ENCODE measurements around the gene BTBD7.
A peak's percentile ranks its signal among the peaks of the same experiment; 100 is the strongest.

The BTBD7 gene

GRCh38 chr14:93219103-93219726 is 113.6 kb downstream of the BTBD7 start:
- Histone ChIP-seq H4K20me1 (peaks cover 0 to 4% (median 0%) of the 10 kb centered on the region in 11 experiments; a peak in 3 of 22 replicates), H3K27me3 (no peaks in the 10 kb centered on the region), H3K9ac (peak overlapping the region in 4 of 11 experiments; percentile 44 to 73 (median 50); a peak in 5 of 22 replicates), H3K4me1 (peaks cover 0 to 34% (median 25%) of the 10 kb centered on the region in 10 experiments; a peak in 17 of 20 replicates), H3K27ac (peak overlapping the region in 6 of 11 experiments; percentile 54 to 92 (median 76); a peak in 12 of 22 replicates), H3K4me2 (peak overlapping the region in 8 of 11 experiments; percentile 59 to 76 (median 68); a peak in 16 of 22 replicates), H3K4me3 (no peak overlapping the region), H3K9me3 (replicated peaks in 1 of 11) (no peaks in the 10 kb centered on the region), H3K36me3 (peaks cover 76 to 90% (median 78%) of the 10 kb centered on the region in 11 experiments)
- no peak for TF ChIP-seq Cebpa-rat (IDR thresholded peaks at IDR 0.05)

- no peak overlapping the region for H3K9ac ChIP-seq
- peaks cover 2 to 15% (median 10%) of the 10 kb centered on the region in 10 experiments for H3K4me1 ChIP-seq
- no peaks in the 10 kb centered on the region for H3K9me3 ChIP-seq (replicated peaks in 1 of 11)
- peaks cover 59 to 98% (median 85%) of the 10 kb centered on the region in 11 experiments for H3K36me3 ChIP-seq
- no peak for TF ChIP-seq Cebpa-rat (IDR thresholded peaks at IDR 0.05)
- H3K27ac ChIP-seq = no peak overlapping the region
- H3K4me3 ChIP-seq = no peak overlapping the region
- H4K20me1 ChIP-seq = peaks cover 0 to 2% (median 0%) of the 10 kb centered on the region in 11 experiments; a peak in 1 of 22 replicates
- H3K4me2 ChIP-seq = no peak overlapping the region
- no peaks in the 10 kb centered on the region for H3K27me3 ChIP-seq
Observed at GRCh38 chr14:93214598-93214997, 118.2 kb downstream of the BTBD7 start.

DNA sequence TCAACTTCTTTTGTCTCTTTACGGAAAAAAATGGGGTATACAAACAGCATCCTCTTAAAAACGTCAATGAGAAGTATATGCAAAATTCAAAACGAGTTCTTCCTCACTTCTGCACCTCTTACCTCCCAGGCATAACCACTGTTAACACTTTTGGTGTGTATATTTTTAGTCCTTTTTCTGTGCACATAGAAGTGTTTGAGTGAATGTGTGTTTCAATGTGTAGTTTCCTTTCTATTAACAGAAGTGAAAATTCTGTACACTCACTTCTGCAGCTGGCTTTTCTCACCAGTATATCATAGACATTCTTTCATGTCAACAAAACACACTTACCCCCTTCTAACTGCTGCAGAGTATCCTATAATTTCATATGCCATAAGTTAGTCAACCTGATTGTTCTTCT is 120.4 kb downstream of the BTBD7 start:
- Histone ChIP-seq H3K27me3 (no peaks in the 10 kb centered on the region), H3K36me3 (peaks cover 57 to 77% (median 70%) of the 10 kb centered on the region in 11 experiments), H3K4me2 (no peak overlapping the region), H3K9ac (no peak overlapping the region), H4K20me1 (peaks cover 0 to 20% (median 8%) of the 10 kb centered on the region in 11 experiments; a peak in 5 of 22 replicates), H3K27ac (no peak overlapping the region), H3K4me1 (peaks cover 12 to 33% (median 20%) of the 10 kb centered on the region in 10 experiments), H3K9me3 (replicated peaks in 1 of 11) (no peaks in the 10 kb centered on the region), H3K4me3 (no peak overlapping the region)
- TF ChIP-seq Cebpa-rat (IDR thresholded peaks at IDR 0.05) = no peak

DNA sequence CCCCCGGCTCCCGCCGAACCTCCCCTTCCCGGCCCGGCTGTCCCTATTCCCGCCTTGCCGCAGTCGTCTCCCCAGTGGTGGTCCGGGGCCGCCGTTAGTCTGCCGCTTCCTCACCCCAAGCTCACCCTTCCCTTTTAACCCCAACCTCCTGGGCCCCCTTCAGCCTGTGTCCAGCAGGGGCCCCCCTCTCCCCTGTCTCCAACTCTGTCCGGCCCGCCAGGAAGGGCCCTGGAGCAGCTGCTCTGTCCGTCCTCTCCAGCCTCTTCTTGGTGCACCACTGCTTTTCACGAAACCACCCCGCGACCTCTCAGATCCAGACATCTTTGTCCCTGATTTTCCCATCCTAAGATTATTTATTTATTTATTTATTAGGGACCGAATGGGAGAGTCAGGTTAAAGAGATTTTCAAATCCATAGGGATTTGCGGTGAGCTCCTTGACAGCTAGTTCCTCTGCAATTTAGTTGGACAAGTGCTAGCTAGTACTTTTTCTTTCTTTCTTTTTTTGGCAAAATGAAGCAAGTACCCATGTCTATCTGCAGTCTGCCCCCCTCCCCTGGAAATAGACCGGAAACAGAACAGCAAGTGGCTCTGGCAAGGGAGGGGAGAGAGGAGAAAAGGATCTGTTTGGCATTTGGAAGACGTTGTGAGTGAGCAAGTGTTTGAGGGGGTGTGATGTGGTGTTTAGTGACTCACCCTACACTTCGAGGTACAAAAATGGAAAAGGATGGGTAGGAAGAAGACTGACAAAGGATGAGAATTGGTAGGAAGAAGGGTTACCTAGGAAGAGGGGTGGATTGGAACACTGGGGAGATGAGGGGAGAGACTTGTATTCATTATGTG is 125.1 kb downstream of the BTBD7 start:
- peak overlapping the region; percentile 76 to 95 (median 86) for H3K4me3 ChIP-seq
- H3K9me3 ChIP-seq (replicated peaks in 1 of 11) = no peaks in the 10 kb centered on the region
- H4K20me1 ChIP-seq = peaks cover 0 to 51% (median 17%) of the 10 kb centered on the region in 11 experiments; a peak in 14 of 22 replicates
- peak overlapping the region; percentile 54 to 94 (median 85); a peak in 21 of 22 replicates for H3K27ac ChIP-seq
- peak overlapping the region; percentile 80 to 95 (median 89) for H3K4me2 ChIP-seq
- H3K36me3 ChIP-seq = peaks cover 10 to 57% (median 29%) of the 10 kb centered on the region in 11 experiments
- peaks cover 34 to 56% (median 47%) of the 10 kb centered on the region in 10 experiments for H3K4me1 ChIP-seq
- H3K9ac ChIP-seq = peak overlapping the region; percentile 81 to 94 (median 85)
- TF ChIP-seq Cebpa-rat (IDR thresholded peaks at IDR 0.05) = no peak
- H3K27me3 ChIP-seq = no peaks in the 10 kb centered on the region

DNA sequence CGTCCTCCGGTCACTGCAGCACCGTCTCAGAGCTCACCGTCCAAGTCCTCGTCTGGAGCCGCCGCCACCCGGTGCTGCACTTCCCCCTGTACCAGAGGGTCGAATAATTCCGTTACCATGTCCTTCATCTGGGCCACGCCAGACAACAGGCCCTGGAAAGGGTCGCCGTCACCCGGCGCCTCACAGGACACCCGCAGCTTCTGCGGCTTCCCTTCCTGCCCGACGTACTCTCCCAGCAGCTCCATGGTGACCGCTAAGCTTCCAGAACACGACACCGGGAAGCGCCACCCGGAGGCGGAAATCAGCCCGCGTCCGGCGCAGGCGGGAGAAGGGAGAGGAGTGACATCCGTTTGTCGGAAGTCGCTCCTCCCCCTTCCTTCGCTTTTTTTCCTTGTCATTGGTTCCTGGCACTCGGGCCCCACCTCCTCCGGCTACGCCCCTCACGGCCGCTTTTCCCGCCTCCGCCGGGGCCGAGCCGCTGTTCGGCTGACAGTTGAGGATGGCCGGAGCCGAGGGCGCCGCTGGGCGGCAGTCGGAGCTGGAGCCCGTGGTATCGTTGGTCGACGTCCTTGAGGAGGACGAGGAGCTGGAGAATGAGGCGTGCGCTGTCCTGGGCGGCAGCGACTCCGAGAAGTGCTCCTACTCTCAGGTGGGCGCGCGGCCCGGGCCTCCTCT is 125.9 kb downstream of the BTBD7 start, which contains the start of the genes GON7 and UBR7:
Gene GON7, minus strand, starts transcription at position 273 of the 675 bp plus-strand sequence. Its CDS starts 28 bp downstream, at position 245.
Gene UBR7, plus strand, starts transcription at position 464 of the 675 bp plus-strand sequence. Its CDS starts 36 bp downstream, at position 500.
- Histone ChIP-seq H3K27ac (peak within 1 kb of the TSS; percentile 54 to 94 (median 85)), H3K4me2 (peak within 1 kb of the TSS; percentile 80 to 95 (median 90)), H3K9ac (peak within 1 kb of the TSS; percentile 81 to 94 (median 85)), H3K4me3 (peak within 1 kb of the TSS; percentile 76 to 95 (median 86)), H3K9me3 (replicated peaks in 1 of 11) (no peaks in the 10 kb centered on the region), H3K27me3 (no peaks in the 10 kb centered on the region), H3K4me1 (peaks cover 34 to 56% (median 47%) of the 10 kb centered on the region in 10 experiments), H4K20me1 (peaks cover 0 to 51% (median 17%) of the 10 kb centered on the region in 11 experiments; a peak in 14 of 22 replicates), H3K36me3 (peaks cover 3 to 57% (median 21%) of the 10 kb centered on the region in 11 experiments)
- no peak for TF ChIP-seq Cebpa-rat (IDR thresholded peaks at IDR 0.05)

DNA sequence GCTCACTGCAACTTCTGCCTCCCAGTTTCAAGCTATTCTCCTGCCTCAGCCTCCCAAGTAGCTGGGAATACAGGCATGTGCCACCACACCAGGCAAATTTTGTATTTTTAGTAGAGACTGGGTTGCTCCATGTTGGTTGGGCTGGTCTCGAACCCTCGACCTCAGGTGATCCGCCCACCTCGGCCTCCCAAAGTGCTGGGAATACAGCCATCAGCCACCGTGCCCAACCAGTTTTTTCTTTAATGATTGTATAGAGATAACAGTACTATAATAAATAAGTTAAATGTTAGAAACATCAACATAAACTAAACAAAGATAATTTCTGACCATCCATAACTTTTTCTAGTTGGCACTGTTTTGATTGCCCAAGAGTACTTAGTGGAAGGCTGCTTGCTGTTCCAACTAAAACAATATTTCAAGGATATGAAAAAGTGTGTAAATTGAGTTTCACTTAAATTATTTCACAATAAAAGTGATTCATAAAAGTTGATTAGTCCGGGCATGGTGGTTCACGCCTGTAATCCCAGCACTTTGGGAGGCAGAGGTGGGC is 131.6 kb downstream of the BTBD7 start:
- Histone ChIP-seq H3K27ac (no peak overlapping the region), H3K4me3 (no peak overlapping the region), H3K36me3 (peaks cover 14 to 73% (median 31%) of the 10 kb centered on the region in 11 experiments; a peak in 21 of 22 replicates)

DNA sequence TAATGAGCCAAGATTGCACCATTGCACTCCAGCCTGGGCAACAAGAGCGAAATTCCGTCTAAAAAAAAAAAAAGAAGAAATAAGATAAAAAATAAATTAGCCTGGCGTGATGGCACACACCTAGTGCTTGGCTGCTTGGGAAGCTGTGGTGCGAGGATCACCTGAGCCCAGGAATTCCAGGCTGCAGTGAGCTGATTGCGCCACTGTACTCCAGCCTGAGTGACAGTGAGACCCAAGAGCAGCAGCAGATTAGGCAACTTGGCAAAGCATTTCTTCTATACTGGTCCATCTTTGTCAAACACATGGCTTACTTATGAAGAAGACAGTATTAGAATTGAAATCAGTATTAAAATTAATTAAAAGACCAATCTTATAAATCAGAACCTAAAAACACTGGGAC is 132.3 kb downstream of the BTBD7 start:
- Histone ChIP-seq H3K27ac (no peak overlapping the region), H3K9ac (no peak overlapping the region), H3K27me3 (no peaks in the 10 kb centered on the region), H3K4me1 (peaks cover 14 to 26% (median 21%) of the 10 kb centered on the region in 10 experiments), H4K20me1 (peaks cover 0 to 28% (median 10%) of the 10 kb centered on the region in 11 experiments; a peak in 13 of 22 replicates), H3K9me3 (replicated peaks in 1 of 11) (no peaks in the 10 kb centered on the region), H3K4me2 (no peak overlapping the region), H3K36me3 (peaks cover 14 to 73% (median 31%) of the 10 kb centered on the region in 11 experiments; a peak in 21 of 22 replicates), H3K4me3 (no peak overlapping the region)
- no peak for TF ChIP-seq Cebpa-rat (IDR thresholded peaks at IDR 0.05)

More for the DNA sequence above, 131.6 kb downstream of the BTBD7 start:
- no peak overlapping the region for H3K4me2 ChIP-seq
- peak in 1 of 11 experiments; percentile 40; a peak in 1 of 22 replicates for TF ChIP-seq Cebpa-rat (IDR thresholded peaks at IDR 0.05)
- no peak overlapping the region for H3K9ac ChIP-seq
- H3K4me1 ChIP-seq = peaks cover 18 to 33% (median 26%) of the 10 kb centered on the region in 10 experiments
- H4K20me1 ChIP-seq = peaks cover 0 to 29% (median 12%) of the 10 kb centered on the region in 11 experiments; a peak in 13 of 22 replicates
- no peaks in the 10 kb centered on the region for H3K9me3 ChIP-seq (replicated peaks in 1 of 11)
- no peaks in the 10 kb centered on the region for H3K27me3 ChIP-seq

DNA sequence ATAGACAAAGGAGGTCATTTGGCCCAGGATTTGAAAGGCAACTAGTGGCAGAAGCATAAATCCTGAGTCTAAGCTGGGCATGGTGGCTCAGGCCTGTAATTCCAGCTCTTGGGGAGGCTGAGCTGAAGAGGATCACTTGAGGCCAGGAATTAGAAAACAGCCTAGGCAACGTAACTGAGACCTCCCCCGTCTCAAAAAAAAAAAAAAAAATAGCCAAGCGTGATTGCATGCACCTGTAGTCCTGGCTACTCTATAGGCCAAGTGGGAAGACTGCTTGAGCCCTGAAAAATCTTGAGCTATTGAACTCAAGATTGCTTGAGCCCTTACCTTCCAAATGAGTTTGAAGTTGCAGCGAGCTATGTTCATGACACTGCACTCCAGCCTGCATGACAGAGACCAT is 133.8 kb downstream of the BTBD7 start:
- peaks cover 0 to 11% (median 6%) of the 10 kb centered on the region in 10 experiments; a peak in 16 of 20 replicates for H3K4me1 ChIP-seq
- H3K9ac ChIP-seq = no peak overlapping the region
- H3K36me3 ChIP-seq = peaks cover 14 to 60% (median 36%) of the 10 kb centered on the region in 11 experiments; a peak in 21 of 22 replicates
- H4K20me1 ChIP-seq = peaks cover 0 to 13% (median under 1%) of the 10 kb centered on the region in 11 experiments; a peak in 10 of 22 replicates
- no peak overlapping the region for H3K4me2 ChIP-seq
- H3K9me3 ChIP-seq (replicated peaks in 1 of 11) = no peaks in the 10 kb centered on the region
- no peaks in the 10 kb centered on the region for H3K27me3 ChIP-seq
- H3K4me3 ChIP-seq = no peak overlapping the region
- H3K27ac ChIP-seq = no peak overlapping the region
- no peak for TF ChIP-seq Cebpa-rat (IDR thresholded peaks at IDR 0.05)
